Fibroblast of the aortic adventitia (primary cell): ENCODE measurements around the gene IGSF8. TPM values are rescaled to one million over a fixed set of nuclear protein-coding genes. Genes with fewer than 3 reads are reported as not detected.
A peak's percentile ranks its signal among the peaks of the same experiment; 100 is the strongest.
"Not testable (repeated sequence)": the region's sequence is repeated elsewhere in the genome, so short reads cannot be mapped to it uniquely, and the experiment has no call there.

Experiments
- DNase-seq: peaks from one replicate; pipeline ENCODE4 v3.0.0-alpha.2; 2010; ENCODE audit warnings: low read depth
- H3K4me3 ChIP-seq: 2 replicates; pipeline ENCODE4 v1.5.1; 2011; ENCODE audit warnings: low read depth, mild to moderate bottlenecking, control low read depth, low read length, moderate library complexity
- total RNA-seq: library from RNA; depleted of rRNA; stranded (reverse); fragments of >200 nt; gene quantifications from 2 replicates; pipeline ENCODE4 v1.2.3, GENCODE V29; 2012; ENCODE audit warnings: low replicate concordance
- TF ChIP-seq, protein P1 (sequence below): IDR thresholded peaks from 2 replicates; pipeline ENCODE4 v1.5.1; 2011; ENCODE audit warnings: mild to moderate bottlenecking, low read length, control low read depth, inconsistent platforms; ENCODE audit not compliant: insufficient read depth

Gene IGSF8
- total RNA-seq, 1 donor = 10.8 TPM

DNA sequence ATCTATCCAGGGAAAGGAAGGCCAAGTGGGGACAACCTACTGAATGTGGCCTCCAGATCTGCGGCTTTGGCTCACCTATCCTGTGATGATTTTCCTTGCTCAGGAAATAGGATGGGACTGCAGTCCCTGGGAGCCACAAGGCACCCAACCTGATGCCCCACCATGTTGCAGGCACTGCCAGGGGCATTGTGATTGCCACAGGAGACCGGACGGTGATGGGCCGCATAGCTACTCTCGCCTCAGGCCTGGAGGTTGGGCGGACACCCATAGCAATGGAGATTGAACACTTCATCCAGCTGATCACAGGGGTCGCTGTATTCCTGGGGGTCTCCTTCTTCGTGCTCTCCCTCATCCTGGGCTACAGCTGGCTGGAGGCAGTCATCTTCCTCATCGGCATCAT, 29.0 kb upstream of the IGSF8 start:
- no peak overlapping the region for H3K4me3 ChIP-seq
- DNase-seq = no peak
- TF ChIP-seq, protein P1, sequence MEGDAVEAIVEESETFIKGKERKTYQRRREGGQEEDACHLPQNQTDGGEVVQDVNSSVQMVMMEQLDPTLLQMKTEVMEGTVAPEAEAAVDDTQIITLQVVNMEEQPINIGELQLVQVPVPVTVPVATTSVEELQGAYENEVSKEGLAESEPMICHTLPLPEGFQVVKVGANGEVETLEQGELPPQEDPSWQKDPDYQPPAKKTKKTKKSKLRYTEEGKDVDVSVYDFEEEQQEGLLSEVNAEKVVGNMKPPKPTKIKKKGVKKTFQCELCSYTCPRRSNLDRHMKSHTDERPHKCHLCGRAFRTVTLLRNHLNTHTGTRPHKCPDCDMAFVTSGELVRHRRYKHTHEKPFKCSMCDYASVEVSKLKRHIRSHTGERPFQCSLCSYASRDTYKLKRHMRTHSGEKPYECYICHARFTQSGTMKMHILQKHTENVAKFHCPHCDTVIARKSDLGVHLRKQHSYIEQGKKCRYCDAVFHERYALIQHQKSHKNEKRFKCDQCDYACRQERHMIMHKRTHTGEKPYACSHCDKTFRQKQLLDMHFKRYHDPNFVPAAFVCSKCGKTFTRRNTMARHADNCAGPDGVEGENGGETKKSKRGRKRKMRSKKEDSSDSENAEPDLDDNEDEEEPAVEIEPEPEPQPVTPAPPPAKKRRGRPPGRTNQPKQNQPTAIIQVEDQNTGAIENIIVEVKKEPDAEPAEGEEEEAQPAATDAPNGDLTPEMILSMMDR = no peak

DNA sequence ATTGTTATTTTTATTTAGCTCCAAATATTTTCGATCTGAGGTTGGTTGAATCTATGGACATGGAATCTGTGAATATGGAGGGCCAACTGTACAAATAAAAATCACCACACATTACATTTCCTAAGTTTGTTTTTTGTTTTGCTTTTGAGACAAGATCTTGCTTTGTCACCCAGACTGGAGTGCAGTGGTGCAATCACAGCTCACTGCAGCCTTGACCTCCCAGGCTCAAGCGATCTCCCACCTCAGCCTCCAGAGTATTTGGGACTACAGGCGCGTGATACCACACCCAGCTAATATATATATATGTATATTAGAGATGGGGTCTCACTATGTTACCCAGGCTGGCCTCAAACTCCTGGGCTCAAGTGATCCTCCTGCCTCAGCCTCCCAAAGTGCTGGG, 27.9 kb upstream of the IGSF8 start:
- H3K4me3 ChIP-seq, DNase-seq: not testable (repeated sequence)

DNA sequence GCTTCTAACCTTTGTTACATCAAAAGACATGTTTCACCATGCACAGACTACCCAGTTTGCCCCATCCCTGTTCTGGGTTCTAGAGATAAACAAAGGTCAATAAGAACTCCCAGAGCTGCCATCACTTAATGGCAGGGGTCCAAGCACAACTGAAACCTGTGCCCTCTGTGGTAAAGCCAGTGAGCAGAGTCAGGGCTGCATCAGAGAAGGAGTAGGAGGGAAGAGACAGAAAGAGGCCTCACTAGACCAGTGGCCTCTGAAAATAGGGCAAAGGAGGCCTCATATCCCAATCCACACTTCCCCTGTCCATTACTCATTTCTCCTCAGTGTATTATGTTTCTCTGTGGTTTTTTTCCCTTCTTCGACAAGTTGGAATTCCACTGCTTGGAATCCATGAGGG, 27.3 kb upstream of the IGSF8 start:
- DNase-seq = peak; percentile 25
- no peak overlapping the region for H3K4me3 ChIP-seq
- TF ChIP-seq, protein P1 = no peak

DNA sequence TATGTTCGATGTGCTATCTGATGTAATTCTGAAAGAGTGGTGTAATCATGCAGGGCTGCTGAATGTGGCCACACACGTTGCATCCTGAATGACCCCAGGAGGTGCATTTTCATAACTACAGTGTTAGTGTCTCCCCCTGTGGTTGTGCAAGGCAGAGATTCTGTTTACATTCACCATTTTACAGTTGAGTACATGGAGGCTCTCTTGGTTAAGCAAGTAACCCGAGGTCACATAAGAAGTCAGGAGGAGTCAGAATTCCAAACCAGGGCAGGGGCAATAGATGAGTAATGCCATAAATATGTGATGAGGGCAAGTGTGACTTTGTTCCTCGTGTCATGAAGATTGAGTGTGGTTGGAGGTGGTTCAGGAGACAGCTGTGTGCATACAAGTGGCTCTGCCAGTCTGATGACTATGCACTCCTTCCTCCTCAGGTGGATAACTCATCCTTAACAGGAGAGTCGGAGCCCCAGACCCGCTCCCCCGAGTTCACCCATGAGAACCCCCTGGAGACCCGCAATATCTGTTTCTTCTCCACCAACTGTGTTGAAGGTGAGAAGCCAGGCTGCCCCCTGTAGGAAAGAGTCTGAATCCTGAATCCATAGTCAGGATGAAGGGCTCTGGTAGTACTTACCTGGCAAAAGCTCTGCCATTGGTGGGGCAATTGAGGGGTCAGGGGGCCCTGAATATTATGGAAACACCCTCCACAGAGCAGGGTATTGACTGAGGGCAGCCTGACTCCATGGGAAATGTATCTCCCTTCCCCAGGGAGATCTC, 26.5 kb upstream of the IGSF8 start:
- H3K4me3 ChIP-seq = no peak overlapping the region
- TF ChIP-seq, protein P1 = peak; percentile 28
- peak; percentile 81 for DNase-seq

DNA sequence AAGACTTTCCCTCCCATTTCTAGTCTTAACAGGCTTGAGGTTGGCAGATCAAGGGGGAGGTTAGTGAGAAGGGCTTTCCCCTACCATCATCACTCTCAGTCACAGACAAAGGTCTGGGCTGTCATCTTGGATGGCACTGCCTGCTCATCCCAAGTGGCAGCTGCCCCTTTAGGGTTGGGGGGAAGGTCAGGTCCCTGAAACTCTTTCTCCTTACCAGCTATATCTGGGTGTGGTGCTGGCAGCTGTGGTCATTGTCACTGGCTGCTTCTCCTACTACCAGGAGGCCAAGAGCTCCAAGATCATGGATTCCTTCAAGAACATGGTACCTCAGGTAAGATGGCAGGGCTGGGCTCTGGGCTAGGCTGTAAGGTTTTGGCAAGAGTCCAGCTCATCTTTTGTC, 25.3 kb upstream of the IGSF8 start:
- H3K4me3 ChIP-seq = no peak overlapping the region
- DNase-seq = no peak
- TF ChIP-seq, protein P1 = no peak

GRCh38 chr1:160122978-160123495, 24.6 kb upstream of the IGSF8 start:
- no peak overlapping the region for H3K4me3 ChIP-seq
- TF ChIP-seq, protein P1 = no peak
- no peak for DNase-seq

DNA sequence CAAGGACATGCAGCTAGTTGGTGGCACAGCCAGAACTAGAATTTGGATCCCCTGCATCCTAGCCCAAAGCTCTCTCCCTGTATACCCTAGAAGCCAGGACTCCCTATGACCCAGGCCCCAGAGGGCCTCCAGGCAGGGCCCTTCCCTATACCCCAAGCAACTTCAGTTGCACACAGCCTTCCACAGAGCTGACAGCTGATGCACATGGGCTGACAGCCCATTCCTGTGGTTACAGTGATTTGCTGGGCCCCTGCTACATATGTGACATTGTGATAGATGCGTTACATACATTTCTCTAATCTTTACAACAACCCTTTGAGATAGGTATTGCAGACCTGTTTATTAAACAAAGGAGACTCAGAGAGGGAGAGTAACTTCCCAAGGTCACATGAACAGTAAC, 23.0 kb upstream of the IGSF8 start:
- no peak for DNase-seq
- TF ChIP-seq, protein P1 = no peak
- no peak overlapping the region for H3K4me3 ChIP-seq
